Parathyroid adenoma (tissue), 2 donors: ENCODE results near the gene ZFHX3.

Experiments
- H2AFZ ChIP-seq: fragments of 300-600 bp; sonication (generic); one replicate; pipeline ENCODE4 v1.7.0; 2017; ENCODE audit warnings: antibody characterized with exemption, mild to moderate bottlenecking
- H3K27ac ChIP-seq: fragments of 300-600 bp; sonication (generic); one replicate; pipeline ENCODE4 v1.7.0; 2017
- H3K27me3 ChIP-seq: fragments of 300-600 bp; sonication (generic); one replicate; pipeline ENCODE4 v1.7.0; 2017; ENCODE audit warnings: low read length; ENCODE audit not compliant: control insufficient read depth, insufficient read depth
- H3K36me3 ChIP-seq: fragments of 300-600 bp; sonication (generic); one replicate; pipeline ENCODE4 v1.7.0; 2017; ENCODE audit warnings: low read length; ENCODE audit not compliant: control insufficient read depth, insufficient read depth
- H3K4me1 ChIP-seq: fragments of 300-600 bp; sonication (generic); one replicate; pipeline ENCODE4 v1.7.0; 2017; ENCODE audit warnings: control low read depth
- H3K4me2 ChIP-seq: fragments of 300-600 bp; sonication (generic); one replicate; pipeline ENCODE4 v1.7.0; 2017; ENCODE audit warnings: low read length
- H3K4me3 ChIP-seq: fragments of 300-600 bp; sonication (generic); one replicate; pipeline ENCODE4 v1.7.0; 2017; ENCODE audit warnings: low read depth, low read length
- H3K79me2 ChIP-seq: fragments of 300-600 bp; sonication (generic); one replicate; pipeline ENCODE4 v1.7.0; 2017; ENCODE audit warnings: control low read depth
- H3K9ac ChIP-seq: fragments of 300-600 bp; sonication (generic); one replicate; pipeline ENCODE4 v1.7.0; 2017; ENCODE audit warnings: mild to moderate bottlenecking
- H3K9me3 ChIP-seq: fragments of 300-600 bp; sonication (generic); one replicate; pipeline ENCODE4 v1.7.0; 2017; ENCODE audit warnings: low read length; ENCODE audit not compliant: control insufficient read depth
- CTCF ChIP-seq: fragments of 300-600 bp; sonication (generic); IDR thresholded peaks from one replicate; pipeline ENCODE4 v1.7.0; 2017; ENCODE audit warnings: antibody characterized with exemption, mild to moderate bottlenecking
- donor health status: primary hyperparathyroidism.

The ZFHX3 gene

GRCh38 chr16:72935896-72936295 lies 112.0 kb downstream of the ZFHX3 start:
- peaks cover 27% of the 10 kb centered on the region for H3K4me1 ChIP-seq

GRCh38 chr16:72934636-72935403 lies 113.1 kb downstream of the ZFHX3 start:
- Histone ChIP-seq H3K9ac (no peak overlapping the region), H3K4me1 (peaks cover 27% of the 10 kb centered on the region), H3K79me2 (peaks cover 82% of the 10 kb centered on the region), H3K27ac (no peak overlapping the region), H3K4me2 (no peak overlapping the region), H3K27me3 (no peaks in the 10 kb centered on the region), H3K9me3 (no peaks in the 10 kb centered on the region), H3K4me3 (no peak overlapping the region), H2AFZ (no peak overlapping the region), H3K36me3 (no peaks in the 10 kb centered on the region)
- TF ChIP-seq CTCF, result no peak

More at GRCh38 chr16:72935896-72936295, 112.0 kb downstream of the ZFHX3 start:
- Histone ChIP-seq H3K4me3 (no peak overlapping the region), H3K4me2 (no peak overlapping the region), H3K9ac (no peak overlapping the region), H3K27me3 (no peaks in the 10 kb centered on the region), H2AFZ (no peak overlapping the region), H3K36me3 (no peaks in the 10 kb centered on the region), H3K9me3 (no peaks in the 10 kb centered on the region), H3K79me2 (peaks cover 83% of the 10 kb centered on the region), H3K27ac (no peak overlapping the region)
- TF ChIP-seq CTCF, result no peak

- no peak for TF ChIP-seq CTCF
- H3K27me3 ChIP-seq, result no peaks in the 10 kb centered on the region
- no peak overlapping the region for H3K9ac ChIP-seq
- H3K4me2 ChIP-seq, result no peak overlapping the region
- H3K27ac ChIP-seq, result no peak overlapping the region
- peaks cover 25% of the 10 kb centered on the region for H3K4me1 ChIP-seq
- no peak overlapping the region for H3K4me3 ChIP-seq
- no peaks in the 10 kb centered on the region for H3K9me3 ChIP-seq
- H3K79me2 ChIP-seq, result peaks cover 76% of the 10 kb centered on the region
- no peak overlapping the region for H2AFZ ChIP-seq
- H3K36me3 ChIP-seq, result no peaks in the 10 kb centered on the region
These were observed 115.1 kb downstream of the ZFHX3 start for GRCh38 chr16:72932677-72933335.

GRCh38 chr16:72932050-72932449 lies 115.9 kb downstream of the ZFHX3 start:
- Histone ChIP-seq H3K4me1 (peaks cover 25% of the 10 kb centered on the region), H3K79me2 (peaks cover 76% of the 10 kb centered on the region), H2AFZ (no peak overlapping the region), H3K4me2 (no peak overlapping the region), H3K27ac (no peak overlapping the region), H3K9ac (no peak overlapping the region), H3K4me3 (no peak overlapping the region), H3K9me3 (no peaks in the 10 kb centered on the region), H3K36me3 (no peaks in the 10 kb centered on the region), H3K27me3 (no peaks in the 10 kb centered on the region)
- TF ChIP-seq CTCF, result no peak
